ENCODE results near the gene SMARCC2.
A peak's percentile ranks its signal among the peaks of the same experiment; 100 is the strongest.

SMARCC2 gene

DNA sequence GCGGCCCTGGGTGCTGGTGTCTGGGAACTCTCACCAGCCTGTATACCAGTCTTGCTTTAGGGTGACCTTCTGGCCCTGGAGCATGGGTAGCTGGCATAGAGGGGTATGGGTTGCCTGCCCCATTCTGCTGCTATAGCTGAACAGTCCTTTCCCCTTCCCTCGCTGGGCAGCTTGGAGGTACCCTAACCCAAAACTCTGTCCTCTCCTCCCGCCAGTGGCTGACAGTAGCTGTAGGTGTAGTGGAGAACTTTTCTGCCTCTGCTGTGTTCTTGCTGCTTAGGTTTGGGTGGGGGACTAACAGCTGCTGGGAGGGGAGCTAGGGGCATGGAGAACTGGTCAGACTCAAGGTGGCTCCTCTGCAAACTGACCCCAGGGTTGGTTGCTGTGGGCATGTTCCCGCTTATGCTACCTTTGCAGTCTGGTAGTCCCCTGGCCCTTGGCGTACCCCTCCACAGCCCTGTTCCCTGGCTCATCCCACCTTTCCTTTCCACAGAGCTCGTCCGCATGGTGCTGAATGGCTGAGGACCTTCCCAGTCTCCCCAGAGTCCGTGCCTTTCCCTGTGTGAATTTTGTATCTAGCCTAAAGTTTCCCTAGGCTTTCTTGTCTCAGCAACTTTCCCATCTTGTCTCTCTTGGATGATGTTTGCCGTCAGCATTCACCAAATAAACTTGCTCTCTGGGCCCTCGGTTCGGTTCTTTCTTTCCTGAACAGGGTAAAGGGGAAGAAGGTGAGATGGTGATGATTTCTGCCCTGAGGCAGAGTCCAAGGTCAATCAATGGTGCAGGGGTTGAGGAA, 28.2 kb downstream of the SMARCC2 start:
- Mint-ChIP-seq H3K9me3 (no peaks in the 10 kb centered on the region), H3K4me1 (peaks cover 43% of the 10 kb centered on the region), H3K36me3 (ENCODE audit: low read depth) (peaks cover 65% of the 10 kb centered on the region), H3K27me3 (ENCODE audit: low read depth) (no peaks in the 10 kb centered on the region), H3K4me3 (peak overlapping the region; percentile 94 to 97 (median 96)), H3K27ac (peak overlapping the region; percentile 99 to 100 (median 100))
- TF ChIP-seq, protein P1, sequence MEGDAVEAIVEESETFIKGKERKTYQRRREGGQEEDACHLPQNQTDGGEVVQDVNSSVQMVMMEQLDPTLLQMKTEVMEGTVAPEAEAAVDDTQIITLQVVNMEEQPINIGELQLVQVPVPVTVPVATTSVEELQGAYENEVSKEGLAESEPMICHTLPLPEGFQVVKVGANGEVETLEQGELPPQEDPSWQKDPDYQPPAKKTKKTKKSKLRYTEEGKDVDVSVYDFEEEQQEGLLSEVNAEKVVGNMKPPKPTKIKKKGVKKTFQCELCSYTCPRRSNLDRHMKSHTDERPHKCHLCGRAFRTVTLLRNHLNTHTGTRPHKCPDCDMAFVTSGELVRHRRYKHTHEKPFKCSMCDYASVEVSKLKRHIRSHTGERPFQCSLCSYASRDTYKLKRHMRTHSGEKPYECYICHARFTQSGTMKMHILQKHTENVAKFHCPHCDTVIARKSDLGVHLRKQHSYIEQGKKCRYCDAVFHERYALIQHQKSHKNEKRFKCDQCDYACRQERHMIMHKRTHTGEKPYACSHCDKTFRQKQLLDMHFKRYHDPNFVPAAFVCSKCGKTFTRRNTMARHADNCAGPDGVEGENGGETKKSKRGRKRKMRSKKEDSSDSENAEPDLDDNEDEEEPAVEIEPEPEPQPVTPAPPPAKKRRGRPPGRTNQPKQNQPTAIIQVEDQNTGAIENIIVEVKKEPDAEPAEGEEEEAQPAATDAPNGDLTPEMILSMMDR (IDR thresholded peaks at IDR 0.05; ENCODE audit: unreplicated experiment in 3 of 3), result no peak

DNA sequence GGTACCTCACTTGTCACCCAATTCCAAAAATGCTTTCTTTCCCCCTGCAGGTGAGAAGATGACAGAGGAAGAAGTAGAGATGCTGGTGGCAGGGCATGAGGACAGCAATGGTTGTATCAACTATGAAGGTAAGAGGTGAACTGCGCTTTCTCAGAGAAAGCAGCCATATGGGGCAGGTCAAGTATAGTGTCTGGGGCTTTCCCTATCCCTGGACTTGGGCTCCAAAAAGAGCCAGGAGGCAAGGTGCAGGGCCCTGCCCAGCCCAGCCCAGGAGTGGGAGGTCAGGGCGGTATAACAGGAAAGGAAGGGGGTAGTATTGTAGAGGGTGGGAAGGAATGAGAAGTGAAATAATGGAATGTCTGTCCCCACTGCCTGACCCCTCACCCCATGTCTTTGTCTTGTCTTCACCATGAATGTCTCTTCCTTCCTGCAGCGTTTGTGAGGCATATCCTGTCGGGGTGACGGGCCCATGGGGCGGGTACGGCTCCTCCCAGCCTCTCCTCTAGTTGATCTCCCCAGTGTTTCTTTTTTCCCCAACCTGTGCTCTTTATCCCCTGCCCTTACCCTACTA, 29.0 kb downstream of the SMARCC2 start:
- H3K9me3 Mint-ChIP-seq, result no peaks in the 10 kb centered on the region
- peak overlapping the region; percentile 94 to 97 (median 96) for H3K4me3 Mint-ChIP-seq
- peaks cover 65% of the 10 kb centered on the region for H3K36me3 Mint-ChIP-seq (ENCODE audit: low read depth)
- H3K27me3 Mint-ChIP-seq (ENCODE audit: low read depth), result no peaks in the 10 kb centered on the region
- H3K27ac Mint-ChIP-seq, result peak overlapping the region; percentile 99 to 100 (median 100)
- TF ChIP-seq, protein P1 (IDR thresholded peaks at IDR 0.05; ENCODE audit: unreplicated experiment in 3 of 3), result no peak
- peaks cover 43% of the 10 kb centered on the region for H3K4me1 Mint-ChIP-seq

DNA sequence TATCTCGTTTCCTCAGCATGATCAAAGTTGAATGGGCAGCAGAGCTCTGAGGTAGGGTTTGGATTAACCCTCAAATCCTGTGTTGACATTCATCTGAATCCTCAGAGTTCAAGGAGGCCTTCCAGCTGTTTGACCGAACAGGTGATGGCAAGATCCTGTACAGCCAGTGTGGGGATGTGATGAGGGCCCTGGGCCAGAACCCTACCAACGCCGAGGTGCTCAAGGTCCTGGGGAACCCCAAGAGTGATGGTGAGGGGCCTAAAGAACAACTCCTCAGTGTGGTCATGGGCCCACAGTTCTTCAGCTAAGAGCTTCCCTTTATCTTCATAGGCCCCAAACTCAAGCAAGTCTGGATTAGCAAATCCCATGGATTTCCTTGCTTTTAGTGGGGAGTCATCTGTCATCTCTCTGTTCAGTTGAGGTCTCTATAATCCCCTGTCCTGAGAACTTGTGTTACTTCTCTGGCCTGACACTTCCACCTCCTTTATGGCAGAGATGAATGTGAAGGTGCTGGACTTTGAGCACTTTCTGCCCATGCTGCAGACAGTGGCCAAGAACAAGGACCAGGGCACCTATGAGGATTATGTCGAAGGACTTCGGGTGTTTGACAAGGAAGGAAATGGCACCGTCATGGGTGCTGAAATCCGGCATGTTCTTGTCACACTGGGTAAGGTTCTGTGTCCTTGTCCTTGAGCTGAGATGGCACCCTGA, 29.6 kb downstream of the SMARCC2 start:
- H3K4me3 Mint-ChIP-seq, result peak overlapping the region; percentile 94 to 97 (median 96)
- peak overlapping the region; percentile 99 to 100 (median 100) for H3K27ac Mint-ChIP-seq
- no peaks in the 10 kb centered on the region for H3K27me3 Mint-ChIP-seq (ENCODE audit: low read depth)
- TF ChIP-seq, protein P1 (IDR thresholded peaks at IDR 0.05; ENCODE audit: unreplicated experiment in 3 of 3), result no peak
- peaks cover 66% of the 10 kb centered on the region for H3K36me3 Mint-ChIP-seq (ENCODE audit: low read depth)
- H3K4me1 Mint-ChIP-seq, result peaks cover 49% of the 10 kb centered on the region
- no peaks in the 10 kb centered on the region for H3K9me3 Mint-ChIP-seq

DNA sequence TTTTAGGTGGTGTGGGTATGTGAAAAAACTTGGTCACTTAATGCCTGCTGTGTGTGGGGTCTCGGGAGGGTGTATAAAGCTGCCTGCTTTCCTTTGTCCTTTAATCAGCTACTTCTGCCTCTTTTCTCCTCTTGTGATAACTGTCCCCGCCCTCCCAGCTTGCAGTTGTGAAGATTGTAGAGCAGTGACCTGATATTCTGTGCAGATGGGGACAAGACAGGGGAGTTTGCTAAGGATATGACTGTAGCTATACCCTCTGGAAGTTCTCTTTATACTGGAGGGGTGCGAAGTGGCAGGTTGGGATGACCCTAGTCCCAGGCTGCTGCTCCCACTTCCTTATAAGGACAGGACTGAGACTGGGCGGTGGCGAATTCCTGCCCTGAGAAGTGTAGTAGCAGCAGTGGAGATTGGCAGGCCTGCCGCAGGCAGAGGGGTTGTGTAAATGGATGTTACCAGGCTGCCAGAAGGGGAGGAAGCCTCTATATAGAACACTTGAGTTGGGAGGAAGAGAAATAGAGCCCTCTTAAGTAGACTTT, 30.3 kb downstream of the SMARCC2 start:
- Mint-ChIP-seq H3K4me3 (peak overlapping the region; percentile 94 to 97 (median 96)), H3K4me1 (peaks cover 56% of the 10 kb centered on the region), H3K27ac (peak overlapping the region; percentile 99 to 100 (median 100)), H3K27me3 (ENCODE audit: low read depth) (no peaks in the 10 kb centered on the region), H3K36me3 (ENCODE audit: low read depth) (peaks cover 60% of the 10 kb centered on the region), H3K9me3 (no peaks in the 10 kb centered on the region)
- TF ChIP-seq, protein P1 (IDR thresholded peaks at IDR 0.05; ENCODE audit: unreplicated experiment in 3 of 3), result no peak

DNA sequence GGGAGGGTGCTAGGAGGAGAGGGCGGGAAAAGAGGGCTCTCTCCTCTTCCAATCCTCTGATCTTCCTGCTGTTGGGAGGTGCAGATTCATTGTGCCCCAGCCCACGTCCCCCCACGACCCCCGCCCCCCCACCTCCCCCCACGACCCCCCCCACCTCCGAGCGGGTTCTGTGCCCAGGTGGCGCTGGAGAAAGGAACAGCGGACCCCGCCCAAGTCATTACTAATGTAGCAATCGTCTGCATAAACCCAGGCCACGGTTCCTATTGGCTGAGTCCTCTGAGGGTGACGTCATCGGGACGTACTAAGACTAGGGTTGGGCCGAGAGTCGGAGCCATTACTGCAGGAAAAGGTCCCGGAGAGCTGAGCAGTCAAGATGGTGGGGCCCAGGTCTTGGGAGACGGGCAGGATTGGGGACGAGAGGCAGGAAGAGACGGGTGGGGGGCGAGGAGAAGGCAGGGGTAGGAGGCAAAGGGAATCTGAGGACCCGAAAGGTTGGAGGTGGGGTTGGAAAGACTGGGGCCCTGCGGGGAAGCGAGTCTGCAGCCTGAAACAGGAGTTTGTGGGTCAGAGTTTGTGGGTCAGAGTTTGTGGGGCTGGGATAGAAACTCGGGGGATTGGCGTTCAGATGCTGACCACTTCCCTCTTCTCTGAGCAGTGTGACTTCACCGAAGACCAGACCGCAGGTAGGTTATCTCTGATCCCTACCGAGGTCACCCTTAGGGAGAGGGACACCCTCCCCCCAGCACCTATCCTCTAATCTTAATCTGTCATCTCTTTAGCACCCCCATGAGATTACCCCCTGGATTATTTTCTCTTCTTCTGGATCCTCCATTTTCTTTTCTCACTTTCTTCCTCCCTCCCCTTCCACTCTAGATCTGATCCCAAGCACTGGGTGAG, 31.0 kb downstream of the SMARCC2 start, which contains the start of gene MYL6:
Gene MYL6 (plus strand): TSS at position 331 of the 897 bp plus-strand sequence. CDS start 43 bp downstream, at position 374.
- H3K27ac Mint-ChIP-seq, result peak within 1 kb of the TSS; percentile 99 to 100 (median 100)
- H3K27me3 Mint-ChIP-seq (ENCODE audit: low read depth), result no peaks in the 10 kb centered on the region
- peaks cover 53% of the 10 kb centered on the region for H3K36me3 Mint-ChIP-seq (ENCODE audit: low read depth)
- H3K4me1 Mint-ChIP-seq, result peaks cover 63% of the 10 kb centered on the region
- TF ChIP-seq, protein P1 (IDR thresholded peaks at IDR 0.05; ENCODE audit: unreplicated experiment in 3 of 3), result no peak
- H3K4me3 Mint-ChIP-seq, result peak within 1 kb of the TSS; percentile 94 to 97 (median 96)
- no peaks in the 10 kb centered on the region for H3K9me3 Mint-ChIP-seq
